GM15510 (cell line): ENCODE results near the gene RASL11A.
A peak's percentile ranks its signal among the peaks of the same experiment; 100 is the strongest.

Source experiments
- POLR2A ChIP-seq: IDR thresholded peaks from 3 replicates; pipeline ENCODE4 v1.6.1; 2011; ENCODE audit warnings: borderline replicate concordance; ENCODE audit not compliant: insufficient read length; ENCODE audit errors: extremely low read depth

The RASL11A gene, protein sequence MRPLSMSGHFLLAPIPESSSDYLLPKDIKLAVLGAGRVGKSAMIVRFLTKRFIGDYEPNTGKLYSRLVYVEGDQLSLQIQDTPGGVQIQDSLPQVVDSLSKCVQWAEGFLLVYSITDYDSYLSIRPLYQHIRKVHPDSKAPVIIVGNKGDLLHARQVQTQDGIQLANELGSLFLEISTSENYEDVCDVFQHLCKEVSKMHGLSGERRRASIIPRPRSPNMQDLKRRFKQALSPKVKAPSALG

GRCh38 chr13:27270594-27271520, at the start of gene RASL11A:
TSS of gene RASL11A (plus strand) at chr13:27270830. CDS start at chr13:27270945, 115 bp downstream.
- TF ChIP-seq POLR2A: peak; percentile 36

- TF ChIP-seq POLR2A: no peak
Observed at GRCh38 chr13:27226991-27227390, 43.6 kb upstream of the RASL11A start.

GRCh38 chr13:27228131-27228530, 42.5 kb upstream of the RASL11A start:
- no peak for TF ChIP-seq POLR2A

DNA sequence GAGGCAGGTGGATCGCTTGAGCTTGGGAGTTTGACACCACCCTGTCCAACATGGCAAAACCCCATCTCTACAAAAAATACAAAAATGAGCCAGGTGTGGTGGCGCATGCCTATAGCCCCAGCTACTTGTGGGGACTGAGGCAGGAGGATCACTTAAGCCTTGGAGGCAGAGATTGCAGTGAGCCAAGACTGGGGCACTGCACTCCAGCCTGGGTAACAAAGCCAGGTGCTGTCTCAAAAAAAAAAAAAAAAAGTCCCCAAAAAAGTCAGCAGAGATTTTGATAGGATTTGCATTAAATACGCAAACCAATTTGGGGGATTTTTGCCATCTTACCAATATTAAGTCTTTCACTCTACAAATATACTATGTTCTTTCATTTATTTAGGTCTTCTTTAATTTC, 41.0 kb upstream of the RASL11A start:
- no peak for TF ChIP-seq POLR2A

GRCh38 chr13:27233964-27234363, 36.7 kb upstream of the RASL11A start:
- no peak for TF ChIP-seq POLR2A

- TF ChIP-seq POLR2A: no peak
Observed at GRCh38 chr13:27236478-27236877, 34.2 kb upstream of the RASL11A start.

GRCh38 chr13:27242702-27243101, 27.9 kb upstream of the RASL11A start:
- TF ChIP-seq POLR2A: no peak

DNA sequence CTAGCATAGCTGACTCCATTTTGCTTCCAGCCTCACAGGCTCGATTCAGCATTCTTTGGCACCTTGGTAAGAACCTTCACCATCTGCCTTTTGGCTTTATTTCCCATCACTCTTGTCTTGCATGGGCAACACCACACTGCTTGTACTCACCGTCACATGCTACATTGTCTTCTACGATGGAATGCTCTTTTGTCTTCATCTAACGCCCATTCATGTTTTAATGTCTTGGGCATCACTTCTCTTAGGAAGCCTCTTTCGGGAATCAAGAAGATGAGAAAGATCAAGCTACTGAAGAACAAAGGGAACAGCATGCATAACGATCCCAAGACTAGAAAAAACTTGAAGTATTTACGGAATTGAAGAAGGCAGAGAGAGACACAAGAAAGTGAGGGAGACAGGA, 25.0 kb upstream of the RASL11A start:
- no peak for TF ChIP-seq POLR2A

- TF ChIP-seq POLR2A: no peak
Observed at GRCh38 chr13:27250833-27251165, 19.8 kb upstream of the RASL11A start.

DNA sequence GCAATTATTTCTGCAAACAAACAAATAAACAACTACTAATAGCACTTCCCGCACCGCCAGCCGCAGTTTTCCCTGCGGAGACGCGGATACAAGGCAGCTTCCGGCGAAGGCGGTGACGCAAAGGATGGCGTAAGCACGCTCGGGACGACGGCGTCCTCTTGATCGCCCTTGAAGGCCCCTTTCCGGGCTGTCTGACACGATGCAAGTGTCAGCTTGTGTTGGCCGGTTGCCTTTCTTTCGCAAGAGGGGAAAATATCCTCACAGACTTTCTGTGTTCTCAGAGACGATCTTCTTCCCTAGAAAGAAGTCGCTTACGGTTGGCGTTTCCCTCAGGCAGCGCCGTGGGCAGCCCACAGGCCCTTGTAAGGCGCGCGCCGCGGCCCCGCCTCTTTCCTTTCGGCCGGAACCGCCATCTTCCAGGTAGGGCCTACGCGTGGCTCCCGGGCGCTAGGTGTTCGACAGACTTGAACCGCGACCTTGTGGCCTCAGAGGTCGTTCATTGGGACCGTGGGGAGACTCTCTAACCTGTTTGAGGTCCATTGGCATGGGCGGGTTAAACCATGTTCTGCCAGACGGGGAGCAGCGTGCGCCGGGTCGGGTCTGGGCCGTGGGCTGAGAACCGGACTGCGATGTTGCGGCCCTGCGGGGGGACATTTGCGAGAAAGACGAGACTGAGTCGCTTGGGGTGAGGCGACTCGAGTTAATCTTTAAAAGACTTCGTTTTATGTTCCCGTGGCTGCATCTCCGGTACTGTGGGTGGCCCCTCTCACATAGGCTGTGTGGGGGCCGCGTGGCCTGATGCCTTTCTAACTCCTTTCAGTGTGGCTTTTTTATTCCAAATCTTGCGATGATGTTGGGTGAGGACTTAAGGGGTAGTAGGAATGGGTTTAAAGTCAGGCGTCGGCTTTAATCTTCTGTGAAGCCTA, 19.2 kb upstream of the RASL11A start, which contains the start of gene RPL21:
Gene RPL21 (plus strand): TSS at position 393 of the 926 bp plus-strand sequence. CDS start 2,219 bp downstream, outside the sequence.
- peak; percentile 89 for TF ChIP-seq POLR2A

- TF ChIP-seq POLR2A: no peak
Observed at GRCh38 chr13:27252467-27252866, 18.2 kb upstream of the RASL11A start.

- TF ChIP-seq POLR2A: no peak
Observed at GRCh38 chr13:27257233-27257568, 13.4 kb upstream of the RASL11A start.

- TF ChIP-seq POLR2A: peak; percentile 2
Observed at GRCh38 chr13:27257648-27258253, 12.9 kb upstream of the RASL11A start.

DNA sequence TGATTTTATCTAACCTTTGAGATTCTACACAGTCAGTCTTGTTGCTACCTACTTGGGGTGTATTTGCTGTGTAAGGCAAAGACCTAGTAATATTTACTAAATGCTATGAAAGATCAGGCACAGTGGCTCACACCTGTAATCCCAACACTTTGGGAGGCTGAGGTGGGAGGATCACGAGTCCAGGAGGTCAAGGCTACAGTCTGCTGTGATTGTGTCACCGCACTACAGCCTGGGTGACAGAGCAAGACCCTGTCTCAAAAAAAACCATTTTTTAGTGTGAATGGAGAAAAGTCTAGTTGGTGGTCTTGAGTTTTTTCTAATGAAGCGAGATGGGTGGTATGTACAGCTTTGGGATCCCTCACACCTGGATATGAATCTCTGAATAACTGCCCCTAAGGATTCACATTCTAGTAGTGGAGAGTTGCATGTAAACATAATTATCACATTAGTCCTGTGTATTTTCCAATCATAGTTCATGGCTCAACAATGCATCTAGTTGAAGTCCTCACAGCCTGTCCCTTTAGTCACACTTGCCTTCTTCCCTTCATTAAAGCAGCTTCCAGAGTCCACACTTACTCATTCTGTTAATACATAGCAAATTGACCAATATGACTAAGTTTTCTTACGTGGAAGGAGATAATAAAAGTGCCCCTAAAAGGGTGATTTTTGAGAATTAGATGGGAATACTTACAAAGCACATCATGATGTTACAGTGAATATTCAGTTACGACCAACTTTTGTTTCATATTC, 11.8 kb upstream of the RASL11A start:
- no peak for TF ChIP-seq POLR2A
